Stimulated activated CD4-positive, alpha-beta T cell treated with anti-CD3 and anti-CD28 coated beads, Interleukin-1b, Interleukin-23, amount 100 ng/mL, for 1 hour (primary cell): ENCODE data around the gene CABYR.
A peak's percentile ranks its signal among the peaks of the same experiment; 100 is the strongest.

Experiments
- DNase-seq, 2 donors: peaks; one replicate each; pipeline ENCODE4 v3.0.0-alpha.2; 2020; ENCODE audit warnings: low read depth in 2 of 2

CABYR gene

DNA sequence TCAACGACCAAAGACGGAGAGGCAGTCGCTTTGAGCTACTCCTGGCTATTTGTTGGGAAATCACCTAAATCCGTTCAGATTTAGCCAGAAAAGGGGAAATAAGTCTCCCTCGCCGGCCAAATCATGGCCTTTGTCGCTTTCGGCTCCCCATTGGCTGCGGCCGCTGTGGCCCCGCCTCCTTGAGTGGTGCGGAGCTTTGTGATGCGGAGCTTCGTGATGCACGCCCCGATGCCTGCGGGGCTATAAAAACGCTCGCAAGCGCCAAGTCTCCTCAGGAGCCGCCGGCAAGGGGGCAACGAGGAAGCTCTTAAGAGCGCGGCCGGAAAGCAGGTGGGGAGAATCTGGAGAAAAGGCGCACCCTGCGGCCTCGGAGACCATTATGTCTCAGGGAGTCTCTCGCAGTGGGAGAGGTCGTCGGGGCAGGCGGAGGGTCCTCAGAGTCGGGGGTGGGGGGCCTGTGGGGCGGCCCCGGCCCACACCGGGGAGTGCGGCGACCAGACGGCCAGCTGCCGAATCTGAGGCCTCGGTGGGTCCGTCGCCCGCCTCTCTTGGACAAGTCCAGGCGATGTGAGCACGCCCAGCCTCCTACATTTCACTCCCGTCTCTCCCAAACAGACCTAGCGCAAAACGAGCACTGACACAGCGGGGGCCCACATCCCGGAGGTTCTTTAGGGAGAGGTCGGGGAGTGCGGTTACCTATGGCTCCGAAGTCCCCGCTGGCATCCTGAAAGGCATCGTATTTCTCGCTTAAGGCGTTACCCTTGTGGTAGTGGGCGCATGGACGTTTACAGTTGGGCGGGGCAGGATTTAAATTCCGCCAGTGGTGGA is at the start of gene CABYR:
CABYR (plus strand) TSS at position 274 of the 828 bp plus-strand sequence. CDS start 4,053 bp downstream, outside the sequence.
- DNase-seq = peak; percentile 37 to 54

- DNase-seq = no peak
Measured at GRCh38 chr18:24089076-24089475, 49.8 kb upstream of the CABYR start.

DNA sequence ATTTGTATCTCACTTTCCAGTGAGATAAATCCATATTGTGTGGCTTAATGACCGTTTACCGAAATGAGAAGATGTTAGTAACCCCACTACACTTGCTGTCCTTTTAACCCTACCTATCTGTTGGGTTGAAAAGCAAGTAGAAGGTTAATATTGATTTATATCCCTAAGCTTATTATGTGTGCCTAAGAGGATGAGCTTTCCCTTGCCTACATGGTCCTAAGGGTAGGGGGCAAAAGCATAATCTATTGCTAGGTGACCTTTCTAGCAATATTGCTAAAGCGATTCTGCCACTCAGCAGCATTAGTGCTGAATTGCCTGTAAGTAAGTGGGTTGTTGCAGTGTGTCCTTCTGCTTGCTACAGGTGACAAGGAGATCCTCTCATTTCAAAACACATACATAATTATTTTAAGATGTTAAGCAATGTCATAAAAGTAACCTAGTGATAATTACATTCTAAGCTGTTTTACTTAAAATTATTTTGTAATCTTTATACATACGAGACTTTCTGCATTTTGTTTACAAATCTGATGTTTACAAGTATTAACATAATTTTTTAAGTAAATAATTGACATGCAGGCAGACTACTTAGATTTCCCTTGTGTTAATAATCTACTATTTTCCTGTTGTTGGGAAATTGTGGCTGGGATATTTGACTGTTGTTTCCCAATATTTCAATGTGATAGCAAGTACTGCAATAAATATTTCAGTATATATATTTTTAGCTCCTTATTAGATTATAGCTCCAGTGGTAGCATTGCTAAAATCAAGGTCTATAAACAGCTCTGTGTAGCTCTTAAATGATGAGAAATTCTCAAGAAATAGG is 49.1 kb upstream of the CABYR start:
- no peak for DNase-seq

DNA sequence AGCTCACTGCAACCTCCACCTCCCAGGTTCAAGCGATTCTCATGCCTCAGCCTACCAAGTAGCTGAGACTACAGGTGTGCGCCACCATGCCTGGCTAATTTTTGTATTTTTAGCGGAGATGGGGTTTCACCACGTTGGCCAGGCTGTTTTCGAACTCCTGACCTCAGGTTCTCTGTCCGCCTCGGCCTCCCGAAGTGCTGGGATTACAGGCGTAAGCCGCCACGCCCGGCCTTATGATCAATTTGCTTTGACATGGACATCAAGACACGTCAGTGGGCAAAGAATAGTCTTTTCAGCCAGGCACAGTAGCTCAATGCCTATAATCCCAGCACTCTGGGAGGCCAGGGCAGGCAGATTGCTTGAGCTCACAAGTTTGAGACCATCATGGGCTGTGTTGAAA is 48.0 kb upstream of the CABYR start:
- DNase-seq = no peak

GRCh38 chr18:24094561-24094960 is 44.3 kb upstream of the CABYR start:
- DNase-seq = no peak

DNA sequence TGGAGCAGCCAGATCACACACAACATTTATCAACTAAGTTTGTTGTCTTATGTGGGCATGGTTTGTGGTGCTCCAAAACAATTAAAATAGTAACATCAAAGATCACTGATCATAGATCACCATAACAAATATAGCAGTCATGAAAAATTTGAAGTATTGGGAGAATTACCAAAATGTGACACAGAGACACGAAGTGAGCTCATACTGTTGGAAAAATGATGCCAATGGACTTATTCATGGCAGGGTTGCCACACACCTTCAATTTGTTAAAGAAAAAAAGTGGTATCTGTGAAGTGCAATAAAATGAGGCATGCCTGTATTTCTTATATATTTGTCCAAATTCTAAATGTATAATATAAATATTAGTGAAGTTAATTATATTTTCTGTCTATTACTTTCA is 42.9 kb upstream of the CABYR start:
- DNase-seq = no peak

- DNase-seq = no peak
Measured at GRCh38 chr18:24103320-24104021, 35.4 kb upstream of the CABYR start.

DNA sequence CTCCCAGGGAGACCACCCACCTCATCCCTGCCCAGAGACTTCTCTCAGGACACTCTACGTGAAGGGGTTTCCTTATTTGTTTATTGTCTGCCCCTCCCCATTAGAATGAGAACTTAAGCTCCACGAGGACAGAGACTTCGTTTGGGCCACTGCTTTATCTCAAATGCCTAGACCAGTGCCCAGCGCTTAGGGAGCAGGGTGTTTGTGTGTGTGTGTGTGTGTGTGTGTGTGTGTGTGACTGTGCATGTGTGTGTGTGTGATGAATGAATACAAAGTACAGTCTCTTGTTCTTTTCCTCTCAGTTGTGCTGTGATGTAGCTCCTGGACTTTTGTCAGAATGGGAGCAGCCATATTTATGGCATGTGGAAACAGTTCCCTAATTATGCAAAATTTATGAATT is 34.4 kb upstream of the CABYR start:
- DNase-seq = no peak

DNA sequence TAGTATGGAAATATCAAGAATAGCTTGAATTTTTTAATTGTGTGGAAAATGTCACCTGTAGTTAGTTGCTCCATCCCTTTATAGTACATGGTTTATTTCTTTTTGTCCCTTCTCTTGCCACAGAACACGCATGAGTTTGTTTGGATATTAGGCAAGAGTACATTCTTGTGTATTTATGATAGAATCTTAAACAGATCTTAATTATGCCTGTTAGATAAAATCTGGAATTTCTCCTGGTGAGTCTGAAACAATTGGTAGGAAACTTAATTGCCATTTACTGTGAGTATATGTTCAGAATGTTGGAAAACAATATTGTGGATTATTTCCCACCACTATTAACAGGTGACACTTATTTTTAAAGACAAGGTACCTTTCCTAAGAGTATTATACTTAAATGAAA is 30.2 kb upstream of the CABYR start:
- no peak for DNase-seq

DNA sequence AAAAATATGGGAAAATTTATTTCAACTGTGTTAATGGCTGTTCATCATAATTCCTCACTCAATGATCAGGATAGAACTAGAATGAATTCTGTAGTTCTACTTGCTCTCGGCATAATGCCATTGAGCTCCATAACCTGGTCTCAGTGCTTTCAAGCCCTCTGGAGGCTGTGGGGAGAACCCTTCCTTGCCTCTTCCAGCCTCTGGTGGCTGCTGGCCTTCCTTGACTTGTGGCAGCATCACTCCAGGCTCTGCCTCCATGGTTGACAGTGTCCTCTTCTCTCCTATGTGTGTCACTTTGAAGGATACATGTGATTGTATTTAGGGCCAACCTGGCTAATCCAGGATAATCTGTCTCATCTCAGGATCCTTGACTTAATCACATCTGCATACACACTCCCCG is 26.9 kb upstream of the CABYR start:
- no peak for DNase-seq

DNA sequence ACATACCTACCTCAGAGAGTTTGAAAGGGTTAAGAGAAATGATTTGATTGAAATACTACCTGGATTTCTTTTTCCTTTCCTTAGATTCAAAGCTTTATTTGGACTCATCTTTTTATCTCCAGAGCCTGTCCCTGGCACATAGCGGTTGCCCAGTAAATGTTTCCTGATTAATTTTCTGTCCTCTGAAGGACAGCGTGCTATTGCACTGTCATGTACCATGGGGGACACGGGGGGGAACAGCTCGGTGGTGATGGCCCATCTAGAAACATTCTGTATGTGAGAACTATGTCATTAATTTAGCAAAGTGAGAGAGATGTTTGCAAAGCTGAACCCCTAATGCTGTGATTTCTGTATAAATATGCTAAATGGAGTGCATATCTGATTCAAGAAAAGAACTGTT is 26.4 kb upstream of the CABYR start:
- no peak for DNase-seq

DNA sequence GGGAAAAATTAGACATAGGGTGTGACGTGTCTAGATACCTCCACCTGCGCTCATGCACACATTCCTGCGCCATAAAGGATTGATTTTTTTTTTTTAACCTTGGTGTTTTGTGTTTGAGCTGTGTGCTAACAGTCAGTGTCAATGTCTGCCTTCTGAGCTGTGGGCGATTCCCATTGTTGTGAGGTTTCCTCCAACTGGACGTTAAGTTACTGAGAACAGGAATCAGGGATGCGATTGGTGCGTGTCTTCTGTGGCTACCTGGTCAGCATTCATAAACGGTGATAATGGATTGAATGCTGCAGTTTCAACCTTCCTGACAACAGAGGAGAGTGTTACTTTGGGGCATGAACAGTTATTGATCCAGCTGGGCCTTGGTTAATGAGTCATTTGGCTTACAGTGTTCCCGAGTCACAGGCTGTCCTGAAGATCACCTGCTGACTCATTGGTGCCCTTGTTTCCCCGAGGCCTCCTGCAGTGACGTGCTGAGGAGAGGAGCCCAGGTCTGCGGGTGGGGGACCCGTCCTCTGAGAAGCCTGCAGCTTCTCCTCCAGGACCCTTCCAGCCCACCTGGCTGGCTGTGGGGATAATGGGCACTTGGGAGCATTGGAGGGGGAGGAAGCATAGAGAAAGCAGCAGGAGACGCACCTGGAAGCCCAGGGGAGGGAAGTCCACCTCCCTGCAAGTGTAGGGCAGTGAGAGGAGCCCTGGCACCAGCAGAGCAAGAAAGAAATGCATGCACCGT is 25.8 kb upstream of the CABYR start:
- no peak for DNase-seq

DNA sequence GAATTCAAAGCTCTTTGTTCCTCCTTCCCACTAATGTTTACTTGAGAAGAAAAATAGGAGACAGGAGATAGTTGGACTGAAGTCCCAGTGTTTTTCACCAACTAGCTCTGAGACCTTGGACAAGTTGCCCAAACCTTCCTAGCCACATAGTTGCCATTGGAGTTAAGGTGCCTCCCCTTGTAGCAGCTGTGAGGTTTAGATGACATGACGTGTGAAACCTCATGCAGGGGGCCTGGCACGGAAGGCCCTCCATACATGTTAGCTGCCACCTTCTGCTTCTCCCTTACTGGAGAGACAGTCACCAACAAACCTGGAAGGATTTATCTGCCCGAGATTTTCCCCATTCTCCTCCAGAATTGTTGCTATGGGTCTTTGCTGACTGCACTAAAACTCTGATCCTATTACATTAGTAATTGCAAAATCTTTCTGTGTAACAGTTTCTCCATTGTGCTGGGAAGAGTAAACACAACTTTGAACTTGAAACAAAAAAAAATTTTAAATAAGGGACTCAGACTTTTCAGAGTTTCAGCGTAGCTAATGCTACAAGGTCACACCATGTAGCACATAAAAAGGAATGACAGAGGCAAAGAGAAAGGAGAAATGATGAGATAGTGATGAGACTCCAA is 23.8 kb upstream of the CABYR start:
- no peak for DNase-seq

DNA sequence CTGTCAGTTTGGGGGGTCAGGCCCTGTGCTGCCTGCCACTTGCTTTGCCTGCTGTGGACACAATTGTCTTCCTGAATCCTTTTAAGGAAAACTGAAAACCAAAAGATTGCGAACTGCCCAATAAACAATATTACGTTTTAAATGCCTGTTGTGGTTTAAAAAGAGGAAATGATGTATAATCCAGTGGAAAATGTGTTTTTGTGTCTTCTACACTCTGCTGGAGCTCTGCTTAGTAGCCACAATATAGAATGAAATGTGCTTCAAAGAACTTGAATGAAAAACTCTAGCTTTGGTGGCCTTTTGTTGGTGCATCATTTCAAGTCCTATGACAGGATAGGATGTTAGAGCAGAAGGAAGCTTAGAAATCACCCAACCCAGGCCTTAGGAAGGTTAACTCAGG is 23.2 kb upstream of the CABYR start:
- no peak for DNase-seq

DNA sequence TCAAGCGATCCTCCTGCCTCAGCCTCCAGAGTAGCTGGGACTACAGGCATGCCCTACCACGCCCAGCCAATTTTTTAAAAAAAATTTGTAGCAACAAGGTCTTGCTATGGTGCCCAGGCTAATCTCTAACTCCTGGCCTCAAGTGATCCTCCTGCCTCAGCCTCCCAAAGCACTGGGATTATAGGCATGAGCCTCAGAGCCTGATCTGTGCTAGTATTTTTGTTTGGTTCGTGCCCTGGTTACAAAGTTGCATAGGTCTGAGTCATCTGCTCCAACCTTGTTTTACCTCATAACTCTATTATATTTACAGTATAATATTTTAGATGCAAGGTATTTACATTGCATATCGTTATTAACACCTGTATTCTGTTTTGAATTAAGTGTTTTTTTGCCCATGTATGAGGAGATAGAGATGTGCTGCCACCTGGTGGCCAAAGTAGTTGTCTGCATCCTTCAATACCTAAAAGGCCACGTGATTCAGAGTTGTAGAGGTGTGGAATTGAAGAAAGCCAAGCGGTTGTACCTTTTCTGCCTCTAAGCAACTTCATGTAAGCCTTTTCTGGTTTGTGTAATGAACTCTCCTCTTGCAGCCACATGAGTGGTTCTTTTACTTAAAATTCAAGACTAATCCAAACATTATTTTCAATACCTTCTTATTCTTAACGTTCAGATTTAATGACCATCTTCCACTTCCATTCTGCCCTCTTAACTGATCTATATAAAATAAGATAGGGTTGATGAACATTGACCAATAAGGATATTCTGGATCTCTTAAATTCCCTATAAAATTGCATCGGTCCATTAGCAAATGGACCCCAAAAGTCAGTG is 19.9 kb upstream of the CABYR start:
- peak; percentile 49 to 61 for DNase-seq

DNA sequence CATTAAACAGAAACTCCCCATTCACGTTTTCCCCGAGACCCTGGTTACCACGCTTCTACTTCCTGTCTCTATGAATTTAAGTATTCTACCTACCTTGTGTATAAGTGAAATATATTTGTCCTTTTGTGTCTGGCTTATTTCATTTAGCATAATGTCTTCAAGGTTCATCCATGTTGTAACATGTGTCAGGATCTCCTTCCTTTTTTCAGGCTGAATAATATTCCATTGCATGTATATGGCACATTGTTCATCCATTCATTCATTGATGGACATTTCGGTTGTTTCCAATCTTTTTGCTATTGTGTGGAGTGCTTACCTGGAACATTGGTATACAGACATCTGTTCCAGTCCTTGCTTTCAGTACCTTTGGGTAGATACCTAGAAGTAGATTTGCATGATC is 18.2 kb upstream of the CABYR start:
- DNase-seq = no peak

DNA sequence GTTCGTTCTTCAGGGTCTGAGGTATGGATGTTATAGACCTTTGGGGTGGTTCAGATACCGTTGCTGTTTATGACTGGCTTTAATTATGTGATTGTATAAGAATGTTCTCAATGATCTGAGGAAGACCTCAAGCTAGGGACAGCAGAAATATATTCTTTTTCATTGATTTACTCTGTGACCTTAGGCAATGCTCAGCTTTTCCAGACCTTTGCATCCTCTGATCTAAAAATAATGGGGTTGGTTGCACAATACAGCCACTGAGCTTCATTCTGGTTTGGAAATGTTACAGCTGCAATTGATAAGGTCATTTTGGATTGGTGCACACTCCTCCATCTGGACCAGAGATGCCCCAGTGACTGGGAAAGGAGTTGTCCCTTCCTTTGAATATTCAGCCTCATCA is 17.2 kb upstream of the CABYR start:
- DNase-seq = no peak

DNA sequence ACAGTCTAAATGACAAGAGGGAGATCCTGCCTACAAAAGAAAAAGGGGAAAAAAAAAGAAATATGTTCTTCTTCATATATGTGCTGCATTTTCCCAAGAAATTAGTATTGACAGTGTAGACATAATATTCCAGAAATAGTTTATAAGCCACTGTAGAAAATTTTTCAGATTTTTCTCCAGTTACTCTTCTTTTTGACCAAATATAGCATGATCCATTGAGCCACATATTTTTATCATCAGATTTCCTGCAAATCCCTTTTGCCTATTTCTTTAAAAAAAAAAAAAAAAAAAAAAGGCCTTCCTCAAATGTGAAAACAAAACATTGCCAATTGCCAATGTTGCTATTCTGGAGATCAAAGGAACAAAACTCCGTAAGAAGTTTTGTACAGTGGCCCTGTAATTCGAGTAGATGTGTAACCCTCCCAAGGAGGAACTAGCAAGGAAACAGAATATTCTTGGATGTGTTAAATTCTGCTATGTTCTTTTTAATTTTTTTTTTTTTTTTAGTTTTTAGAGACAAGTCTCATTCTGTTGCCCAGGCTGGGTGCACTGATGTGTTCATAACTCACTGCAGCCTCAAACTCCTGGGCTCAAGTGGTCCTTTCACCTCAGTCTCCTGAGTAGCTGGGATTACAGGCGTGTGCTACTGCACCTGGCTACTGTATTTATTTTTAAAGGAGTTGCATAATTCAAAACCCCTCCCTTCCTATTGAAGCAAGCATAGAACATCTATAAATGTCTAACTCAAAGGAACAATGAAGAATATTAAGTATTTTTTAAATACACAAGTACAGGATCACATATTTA is 12.5 kb upstream of the CABYR start:
- DNase-seq = no peak

DNA sequence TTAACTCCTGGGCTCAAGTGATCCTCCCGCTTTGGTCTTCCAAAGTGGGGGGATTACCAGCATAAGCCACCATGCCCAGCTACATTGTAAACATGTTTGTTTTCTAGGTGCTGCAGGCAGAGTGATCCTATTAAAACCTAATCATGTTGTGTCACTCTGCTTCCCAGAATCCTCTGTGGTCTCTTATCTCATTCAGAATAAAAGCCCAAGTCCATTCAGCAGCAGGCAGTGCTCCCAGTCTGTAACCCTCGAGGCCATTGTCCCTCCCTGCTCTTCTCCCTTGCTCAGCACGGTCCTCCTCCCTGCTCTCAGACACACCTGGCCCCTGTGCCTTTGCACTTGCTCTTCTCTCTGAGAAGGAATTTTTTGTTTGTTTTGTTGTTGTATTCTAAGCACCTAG is 11.1 kb upstream of the CABYR start:
- DNase-seq = no peak

DNA sequence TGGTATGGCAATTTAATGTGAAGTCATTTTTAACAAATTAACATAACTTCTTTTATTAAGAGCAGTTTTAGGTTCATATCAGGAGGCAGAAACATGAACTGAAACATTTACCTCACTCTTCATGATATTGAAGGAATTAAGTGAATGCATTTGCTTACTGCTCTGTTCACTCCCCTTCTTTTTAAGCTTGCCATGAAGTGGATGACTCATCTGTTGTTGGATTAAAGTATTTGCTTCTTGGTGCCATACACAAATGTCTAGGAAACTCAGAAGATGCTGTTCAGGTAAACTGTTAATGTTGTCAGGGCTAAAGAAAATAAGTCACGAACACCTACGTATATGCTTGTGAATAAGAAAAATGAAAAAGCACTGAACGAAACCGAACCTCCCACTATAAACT is 10.2 kb upstream of the CABYR start:
- no peak for DNase-seq
